ENCODE data around the gene LAMA1.

DNA sequence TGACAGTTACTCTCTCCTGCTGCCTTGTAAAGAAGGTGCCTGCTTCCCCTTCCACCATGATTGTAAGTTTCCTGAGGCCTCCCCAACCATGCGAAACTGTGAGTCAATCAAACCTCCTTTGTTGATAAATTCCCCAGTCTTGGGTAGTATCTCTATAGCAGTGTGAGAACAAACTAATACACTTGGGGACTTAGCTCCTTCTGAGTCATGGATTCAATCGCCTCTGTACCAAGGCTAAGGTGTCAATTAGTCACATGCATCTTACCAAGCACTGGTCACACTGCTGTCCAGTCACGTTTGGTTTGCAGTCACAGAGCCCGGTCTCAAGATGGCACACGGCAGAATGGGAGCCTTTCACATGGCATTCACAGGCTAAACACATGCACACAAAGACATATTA is 100.6 kb downstream of the LAMA1 start:
- TF ChIP-seq, protein P1, sequence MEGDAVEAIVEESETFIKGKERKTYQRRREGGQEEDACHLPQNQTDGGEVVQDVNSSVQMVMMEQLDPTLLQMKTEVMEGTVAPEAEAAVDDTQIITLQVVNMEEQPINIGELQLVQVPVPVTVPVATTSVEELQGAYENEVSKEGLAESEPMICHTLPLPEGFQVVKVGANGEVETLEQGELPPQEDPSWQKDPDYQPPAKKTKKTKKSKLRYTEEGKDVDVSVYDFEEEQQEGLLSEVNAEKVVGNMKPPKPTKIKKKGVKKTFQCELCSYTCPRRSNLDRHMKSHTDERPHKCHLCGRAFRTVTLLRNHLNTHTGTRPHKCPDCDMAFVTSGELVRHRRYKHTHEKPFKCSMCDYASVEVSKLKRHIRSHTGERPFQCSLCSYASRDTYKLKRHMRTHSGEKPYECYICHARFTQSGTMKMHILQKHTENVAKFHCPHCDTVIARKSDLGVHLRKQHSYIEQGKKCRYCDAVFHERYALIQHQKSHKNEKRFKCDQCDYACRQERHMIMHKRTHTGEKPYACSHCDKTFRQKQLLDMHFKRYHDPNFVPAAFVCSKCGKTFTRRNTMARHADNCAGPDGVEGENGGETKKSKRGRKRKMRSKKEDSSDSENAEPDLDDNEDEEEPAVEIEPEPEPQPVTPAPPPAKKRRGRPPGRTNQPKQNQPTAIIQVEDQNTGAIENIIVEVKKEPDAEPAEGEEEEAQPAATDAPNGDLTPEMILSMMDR (IDR thresholded peaks at IDR 0.05; ENCODE audit: low read depth, low read length, poor library complexity, severe bottlenecking) = no peak
- TF ChIP-seq EZH2phosphoT487 (IDR thresholded peaks at IDR 0.05; ENCODE audit: borderline replicate concordance, low read length) = no peak
